H1 (cell line): ENCODE results near the gene KIAA1328.

Experiments used
- RAD21 ChIP-seq, 2 experiments: IDR thresholded peaks in 1 of 2; conservative IDR thresholded peaks in 1 of 2; 2 replicates each; pipeline ENCODE4 v1.6.1; 2011; ENCODE audit warnings: low read depth in 2 of 2, low read length in 2 of 2, improper control_type of control experiment in 1 of 2, inconsistent platforms in 1 of 2, mild to moderate bottlenecking in 1 of 2, moderate library complexity in 1 of 2
- SIN3A ChIP-seq, 2 experiments: IDR thresholded peaks in 1 of 2; conservative IDR thresholded peaks in 1 of 2; 2 replicates each; pipeline ENCODE4 v1.6.1; 2011 to 2012; ENCODE audit warnings: low read length in 2 of 2, improper control_type of control experiment in 1 of 2, low read depth in 1 of 2, mild to moderate bottlenecking in 1 of 2

GRCh38 chr18:36812678-36813077 lies 16.2 kb upstream of the KIAA1328 start:
- TF ChIP-seq SIN3A (conservative IDR thresholded peaks at IDR 0.05 in 1 of 2, IDR thresholded peaks at IDR 0.05 in 1 of 2; ENCODE audit: low read depth in 1 of 2, low read length in 2 of 2) (no peak), RAD21 (IDR thresholded peaks at IDR 0.05 in 1 of 2, conservative IDR thresholded peaks at IDR 0.05 in 1 of 2; ENCODE audit: low read depth in 2 of 2, low read length in 2 of 2) (no peak)
